Activated CD4-positive, alpha-beta memory T cell treated with anti-CD3 and anti-CD28 coated beads, Interleukin-2, amount 10 ng/mL, durations not matched to agents 7 days and 5 days (primary cell): ENCODE data around the gene STAMBPL1. TPM values are rescaled to one million over a fixed set of nuclear protein-coding genes. Genes with fewer than 3 reads are reported as not detected.

ENCODE experiments used
- CTCF ChIA-PET: fragments of 350-600 bp; sonication (Branson Sonifier 250); formaldehyde crosslinking; loops from one replicate; lab custom pipeline; 2021; ENCODE audit warnings: antibody characterized with exemption, inconsistent platforms; lab: Charles Lee
- POLR2A ChIA-PET: fragments of 350-600 bp; sonication (Branson Sonifier 250); formaldehyde crosslinking; loops from one replicate; lab custom pipeline; 2021; ENCODE audit warnings: antibody characterized with exemption; lab: Charles Lee
- DNase-seq: peaks from one replicate; pipeline ENCODE4 v3.0.0-alpha.2; 2020
- H3K27ac Mint-ChIP-seq: one replicate; pipeline ENCODE4 v1.8.0; 2021; ENCODE audit warnings: mild to moderate bottlenecking, mixed read lengths
- H3K27me3 Mint-ChIP-seq: one replicate; pipeline ENCODE4 v1.8.0; 2021; ENCODE audit warnings: mixed read lengths
- H3K36me3 Mint-ChIP-seq: one replicate; pipeline ENCODE4 v1.8.0; 2021; ENCODE audit warnings: low read depth, mixed read lengths
- H3K4me1 Mint-ChIP-seq: one replicate; pipeline ENCODE4 v1.8.0; 2021; ENCODE audit warnings: mixed read lengths
- H3K4me3 Mint-ChIP-seq: one replicate; pipeline ENCODE4 v1.8.0; 2021; ENCODE audit warnings: mild to moderate bottlenecking, mixed read lengths
- H3K9me3 Mint-ChIP-seq: one replicate; pipeline ENCODE4 v1.8.0; 2021; ENCODE audit warnings: mixed read lengths
- total RNA-seq, 2 experiments: library from RNA; stranded (reverse); gene quantifications; one replicate each; pipeline ENCODE4 v1.2.3, GENCODE V29; 2021

The STAMBPL1 gene
- total RNA-seq, 2 experiments from 2014 or later = 43.2 to 48.5 TPM

- no peaks in the 10 kb centered on the region for H3K9me3 Mint-ChIP-seq
- H3K4me1 Mint-ChIP-seq = no peaks in the 10 kb centered on the region
These were observed 33.7 kb downstream of the STAMBPL1 start for GRCh38 chr10:88913788-88914187.

GRCh38 chr10:88915781-88916180, 35.7 kb downstream of the STAMBPL1 start:
- CTCF ChIA-PET = no interaction called here
- H3K27ac Mint-ChIP-seq = no peak overlapping the region
- peaks cover 79% of the 10 kb centered on the region for H3K36me3 Mint-ChIP-seq
- H3K4me3 Mint-ChIP-seq = no peak overlapping the region
- no peaks in the 10 kb centered on the region for H3K27me3 Mint-ChIP-seq
- H3K4me1 Mint-ChIP-seq = no peaks in the 10 kb centered on the region
- no peak for DNase-seq
- POLR2A ChIA-PET = interaction anchor here (1.7 kb wide), 1 partner anchor 80 kb away, joined by 5 read pairs; no protein-coding TSS in a partner anchor
- no peaks in the 10 kb centered on the region for H3K9me3 Mint-ChIP-seq

More at GRCh38 chr10:88913788-88914187, 33.7 kb downstream of the STAMBPL1 start:
- ChIA-PET CTCF (no interaction called here), POLR2A (no interaction called here)
- H3K36me3 Mint-ChIP-seq = peaks cover 75% of the 10 kb centered on the region
- DNase-seq = no peak
- no peak overlapping the region for H3K27ac Mint-ChIP-seq
- H3K4me3 Mint-ChIP-seq = no peak overlapping the region
- H3K27me3 Mint-ChIP-seq = no peaks in the 10 kb centered on the region

- ChIA-PET CTCF (interaction anchor here (1.4 kb wide), 1 partner anchor 18 kb away, joined by 3 read pairs; no protein-coding TSS in a partner anchor), POLR2A (interaction anchor here (1.7 kb wide), 1 partner anchor 80 kb away, joined by 5 read pairs; no protein-coding TSS in a partner anchor)
- Mint-ChIP-seq H3K36me3 (peaks cover 76% of the 10 kb centered on the region), H3K9me3 (no peaks in the 10 kb centered on the region), H3K4me3 (no peak overlapping the region), H3K27ac (no peak overlapping the region), H3K4me1 (no peaks in the 10 kb centered on the region), H3K27me3 (no peaks in the 10 kb centered on the region)
- DNase-seq = no peak
These were observed 36.2 kb downstream of the STAMBPL1 start for GRCh38 chr10:88916231-88916630.

- H3K4me3 Mint-ChIP-seq = no peak overlapping the region
- POLR2A ChIA-PET = interaction anchor here (1.7 kb wide), 1 partner anchor 81 kb away, joined by 5 read pairs; no protein-coding TSS in a partner anchor
- H3K4me1 Mint-ChIP-seq = no peaks in the 10 kb centered on the region
- H3K9me3 Mint-ChIP-seq = no peaks in the 10 kb centered on the region
- H3K36me3 Mint-ChIP-seq = peaks cover 71% of the 10 kb centered on the region
- CTCF ChIA-PET = interaction anchor here (1.4 kb wide), 1 partner anchor 18 kb away, joined by 3 read pairs; no protein-coding TSS in a partner anchor
- no peak for DNase-seq
- H3K27ac Mint-ChIP-seq = no peak overlapping the region
- H3K27me3 Mint-ChIP-seq = no peaks in the 10 kb centered on the region
These were observed 36.9 kb downstream of the STAMBPL1 start for GRCh38 chr10:88916986-88917385.

- no peak for DNase-seq
- no peaks in the 10 kb centered on the region for H3K27me3 Mint-ChIP-seq
- no peak overlapping the region for H3K27ac Mint-ChIP-seq
- H3K36me3 Mint-ChIP-seq = peaks cover 70% of the 10 kb centered on the region
- ChIA-PET CTCF (interaction anchor here (0.7 to 1.2 kb wide), 2 partner anchors 16 to 126 kb away, joined by 3 to 5 read pairs; no protein-coding TSS in a partner anchor), POLR2A (no interaction called here)
- H3K9me3 Mint-ChIP-seq = no peaks in the 10 kb centered on the region
- no peak overlapping the region for H3K4me3 Mint-ChIP-seq
- H3K4me1 Mint-ChIP-seq = no peaks in the 10 kb centered on the region
These were observed 38.3 kb downstream of the STAMBPL1 start for GRCh38 chr10:88918191-88918905.

GRCh38 chr10:88919041-88919440, 39.0 kb downstream of the STAMBPL1 start:
- ChIA-PET POLR2A (no interaction called here), CTCF (interaction anchor here (1.2 to 3.2 kb wide), 3 partner anchors 15 to 84 kb away, joined by 5 to 18 read pairs (median 6); no protein-coding TSS in a partner anchor)
- Mint-ChIP-seq H3K4me1 (no peaks in the 10 kb centered on the region), H3K4me3 (no peak overlapping the region), H3K27ac (no peak overlapping the region), H3K36me3 (peaks cover 73% of the 10 kb centered on the region), H3K9me3 (no peaks in the 10 kb centered on the region), H3K27me3 (no peaks in the 10 kb centered on the region)
- no peak for DNase-seq

GRCh38 chr10:88920198-88920597, 40.2 kb downstream of the STAMBPL1 start:
- H3K27ac Mint-ChIP-seq = no peak overlapping the region
- peaks cover 78% of the 10 kb centered on the region for H3K36me3 Mint-ChIP-seq
- no peaks in the 10 kb centered on the region for H3K4me1 Mint-ChIP-seq
- H3K9me3 Mint-ChIP-seq = no peaks in the 10 kb centered on the region
- no peak overlapping the region for H3K4me3 Mint-ChIP-seq
- H3K27me3 Mint-ChIP-seq = no peaks in the 10 kb centered on the region
- DNase-seq = no peak
- ChIA-PET POLR2A (no interaction called here), CTCF (interaction anchor here (1.5 to 3.2 kb wide), 3 partner anchors 14 to 85 kb away, joined by 6 to 18 read pairs (median 6); no protein-coding TSS in a partner anchor)

GRCh38 chr10:88920986-88921593, 41.0 kb downstream of the STAMBPL1 start:
- Mint-ChIP-seq H3K27me3 (no peaks in the 10 kb centered on the region), H3K4me1 (no peaks in the 10 kb centered on the region), H3K9me3 (no peaks in the 10 kb centered on the region), H3K36me3 (peaks cover 72% of the 10 kb centered on the region), H3K27ac (no peak overlapping the region), H3K4me3 (no peak overlapping the region)
- ChIA-PET CTCF (interaction anchor here (1.6 to 3.2 kb wide), 2 partner anchors 13 to 85 kb away, joined by 6 to 18 read pairs; no protein-coding TSS in a partner anchor), POLR2A (no interaction called here)
- DNase-seq = no peak

GRCh38 chr10:88922041-88922440, 42.0 kb downstream of the STAMBPL1 start:
- POLR2A ChIA-PET = no interaction called here
- DNase-seq = no peak
- Mint-ChIP-seq H3K4me1 (no peaks in the 10 kb centered on the region), H3K36me3 (peaks cover 74% of the 10 kb centered on the region), H3K27ac (no peak overlapping the region), H3K9me3 (no peaks in the 10 kb centered on the region), H3K27me3 (no peaks in the 10 kb centered on the region), H3K4me3 (no peak overlapping the region)
- CTCF ChIA-PET = interaction anchor here (1.6 to 3.2 kb wide), 2 partner anchors 12 to 86 kb away, joined by 6 to 18 read pairs; no protein-coding TSS in a partner anchor

- H3K9me3 Mint-ChIP-seq = no peaks in the 10 kb centered on the region
- H3K4me3 Mint-ChIP-seq = no peak overlapping the region
- peaks cover 73% of the 10 kb centered on the region for H3K36me3 Mint-ChIP-seq
- ChIA-PET POLR2A (no interaction called here), CTCF (interaction anchor here (1.0 to 1.6 kb wide), 3 partner anchors 8 to 29 kb away, joined by 3 to 10 read pairs (median 7); no protein-coding TSS in a partner anchor)
- no peaks in the 10 kb centered on the region for H3K27me3 Mint-ChIP-seq
- no peak overlapping the region for H3K27ac Mint-ChIP-seq
- no peaks in the 10 kb centered on the region for H3K4me1 Mint-ChIP-seq
- no peak for DNase-seq
These were observed 43.5 kb downstream of the STAMBPL1 start for GRCh38 chr10:88923520-88923919.

- H3K4me3 Mint-ChIP-seq = no peak overlapping the region
- CTCF ChIA-PET = interaction anchor here (1.2 to 2.4 kb wide), 3 partner anchors 8 to 287 kb away, joined by 3 to 9 read pairs (median 4); no protein-coding TSS in a partner anchor
- H3K9me3 Mint-ChIP-seq = no peaks in the 10 kb centered on the region
- no peaks in the 10 kb centered on the region for H3K27me3 Mint-ChIP-seq
- POLR2A ChIA-PET = no interaction called here
- H3K27ac Mint-ChIP-seq = no peak overlapping the region
- no peaks in the 10 kb centered on the region for H3K4me1 Mint-ChIP-seq
- H3K36me3 Mint-ChIP-seq = peaks cover 63% of the 10 kb centered on the region
- no peak for DNase-seq
These were observed 46.7 kb downstream of the STAMBPL1 start for GRCh38 chr10:88926566-88927415.

- CTCF ChIA-PET = interaction anchor here (1.2 to 1.7 kb wide), 2 partner anchors 91 to 287 kb away, joined by 3 to 4 read pairs; no protein-coding TSS in a partner anchor
- POLR2A ChIA-PET = no interaction called here
- no peak for DNase-seq
- H3K36me3 Mint-ChIP-seq = peaks cover 58% of the 10 kb centered on the region
- H3K4me1 Mint-ChIP-seq = peaks cover 2% of the 10 kb centered on the region
- no peaks in the 10 kb centered on the region for H3K27me3 Mint-ChIP-seq
- no peak overlapping the region for H3K27ac Mint-ChIP-seq
- no peaks in the 10 kb centered on the region for H3K9me3 Mint-ChIP-seq
- no peak overlapping the region for H3K4me3 Mint-ChIP-seq
These were observed 47.3 kb downstream of the STAMBPL1 start for GRCh38 chr10:88927416-88927690.
